Hematopoietic multipotent progenitor cell treated with erythropoietin and hydrocortisone succinate and interleukin-3 and kit ligand, for 8 days (in vitro differentiated cells): ENCODE data around the gene SLC25A34.

Experiments
- DNase-seq: peaks from one replicate; pipeline ENCODE4 v3.0.0-alpha.2; 2015

The SLC25A34 gene

DNA sequence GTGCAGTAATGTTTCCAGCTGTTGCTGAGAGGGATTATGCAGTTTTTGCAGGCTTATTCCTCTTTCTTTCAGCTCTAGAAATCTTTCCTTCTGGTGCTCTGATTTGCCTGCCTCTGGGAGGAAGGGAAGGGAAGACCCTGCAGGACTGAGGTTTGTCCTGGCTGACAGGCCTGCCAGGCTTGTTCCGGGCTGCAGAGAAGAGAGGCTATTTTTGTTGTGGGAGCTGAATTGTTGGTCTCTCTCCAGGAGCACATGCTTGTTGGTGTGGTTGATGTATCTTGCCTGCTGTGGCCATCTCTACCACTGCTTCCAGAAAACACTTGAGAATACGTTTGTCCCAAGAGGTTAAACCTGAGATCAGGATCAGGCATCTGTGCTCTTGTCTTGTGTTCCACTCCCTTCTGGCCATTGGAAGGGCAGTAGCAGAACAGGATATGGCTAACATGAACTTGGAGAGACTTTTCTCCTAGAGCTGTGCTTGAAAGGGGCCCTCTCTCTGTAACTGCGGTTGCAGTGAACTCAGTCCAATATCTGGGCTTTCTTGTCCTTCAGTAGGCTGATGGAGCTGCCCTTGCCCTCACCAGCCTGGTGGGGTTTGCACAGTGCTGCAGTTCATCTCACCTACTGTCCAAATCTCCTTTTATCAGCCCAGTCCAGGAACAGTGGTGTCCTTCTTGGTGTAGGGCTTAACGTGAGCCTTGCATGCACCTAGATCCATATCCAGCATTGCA lies 21.5 kb upstream of the SLC25A34 start:
- DNase-seq = no peak

DNA sequence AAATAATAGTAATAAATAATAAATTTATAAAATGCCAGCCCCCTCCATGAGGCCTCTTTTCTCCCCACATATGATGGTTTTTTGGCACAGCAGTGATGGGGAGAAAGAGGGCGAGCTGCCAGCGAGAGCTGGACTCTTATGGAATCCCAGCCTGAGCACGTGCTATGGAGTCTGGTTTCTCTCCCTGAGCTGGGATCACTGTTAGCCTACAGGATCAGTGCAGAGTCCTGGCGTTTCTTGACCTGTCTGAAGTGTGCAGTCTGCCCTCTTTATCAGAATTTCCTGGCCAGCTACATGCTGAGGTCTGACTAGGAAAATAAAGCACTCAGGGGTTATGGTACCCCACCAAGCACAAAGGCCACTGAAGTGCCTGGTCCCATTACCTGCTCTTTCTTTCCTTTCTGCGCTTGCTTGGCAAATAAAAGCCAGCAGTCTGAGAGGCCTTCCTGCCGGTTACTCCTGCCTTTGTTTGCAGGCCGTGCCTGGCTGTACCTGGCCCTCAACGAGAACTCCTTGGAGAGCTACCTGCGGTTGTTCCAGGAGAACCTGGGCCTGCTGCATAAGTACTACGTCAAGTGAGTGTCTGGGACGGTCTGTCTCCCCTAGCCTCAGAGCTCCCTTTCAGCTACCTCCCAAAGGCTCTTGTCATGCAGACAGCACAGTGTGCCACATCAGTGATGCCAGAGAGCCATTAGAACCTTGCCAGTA lies 18.5 kb upstream of the SLC25A34 start:
- no peak for DNase-seq

DNA sequence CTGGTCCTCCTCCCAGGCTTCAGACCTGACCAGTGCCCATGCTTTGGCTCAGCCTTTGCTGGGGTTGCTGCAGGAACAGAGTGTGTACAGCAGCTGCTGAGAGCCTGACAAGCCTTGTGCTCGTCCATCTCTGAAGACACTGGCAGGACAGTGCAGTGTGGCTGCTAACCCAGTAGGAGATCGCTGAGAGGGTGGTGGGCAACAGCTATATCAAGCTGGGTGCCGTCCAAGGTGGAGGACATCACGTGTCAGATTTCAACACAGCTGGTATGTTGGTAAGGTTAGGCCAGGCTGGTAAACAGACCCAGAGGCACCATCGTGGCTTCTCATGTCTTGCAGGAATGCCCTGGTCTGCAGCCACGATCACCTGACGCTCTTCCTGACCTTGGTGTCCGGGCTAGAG lies 17.9 kb upstream of the SLC25A34 start:
- DNase-seq = no peak

DNA sequence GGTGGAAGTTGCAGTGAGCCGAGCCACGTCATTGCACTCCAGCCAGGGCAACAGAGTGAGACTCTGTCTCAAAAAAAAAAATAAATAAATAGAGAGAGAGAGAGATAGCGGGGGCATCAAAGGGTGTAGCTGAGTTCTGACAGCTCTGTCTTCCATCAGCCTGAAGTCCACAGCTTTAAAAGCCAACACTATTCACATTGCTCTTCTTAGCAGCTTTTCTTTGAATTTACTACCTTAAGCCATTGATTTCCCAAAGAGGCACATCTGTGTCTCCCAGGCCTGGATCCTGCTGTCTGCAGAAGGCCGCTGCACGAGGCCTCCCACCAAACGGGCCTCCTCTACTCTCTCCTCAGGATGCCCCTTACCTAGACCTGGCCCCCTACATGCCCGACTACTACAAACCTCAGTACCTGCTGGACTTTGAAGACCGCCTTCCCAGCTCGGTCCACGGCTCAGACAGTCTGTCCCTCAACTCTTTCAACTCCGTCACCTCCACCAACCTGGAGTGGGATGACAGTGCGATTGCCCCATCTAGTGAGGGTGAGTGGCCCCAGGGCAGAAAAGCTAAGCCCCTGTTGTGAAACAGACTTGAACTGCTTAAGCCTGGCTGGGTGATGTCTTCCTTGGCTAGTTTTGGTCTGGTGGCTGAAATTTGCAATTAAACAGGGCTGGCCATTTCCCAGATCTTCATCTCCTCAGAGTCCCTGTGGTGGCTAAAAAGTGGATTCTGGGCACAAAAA lies 16.5 kb upstream of the SLC25A34 start:
- DNase-seq = no peak

DNA sequence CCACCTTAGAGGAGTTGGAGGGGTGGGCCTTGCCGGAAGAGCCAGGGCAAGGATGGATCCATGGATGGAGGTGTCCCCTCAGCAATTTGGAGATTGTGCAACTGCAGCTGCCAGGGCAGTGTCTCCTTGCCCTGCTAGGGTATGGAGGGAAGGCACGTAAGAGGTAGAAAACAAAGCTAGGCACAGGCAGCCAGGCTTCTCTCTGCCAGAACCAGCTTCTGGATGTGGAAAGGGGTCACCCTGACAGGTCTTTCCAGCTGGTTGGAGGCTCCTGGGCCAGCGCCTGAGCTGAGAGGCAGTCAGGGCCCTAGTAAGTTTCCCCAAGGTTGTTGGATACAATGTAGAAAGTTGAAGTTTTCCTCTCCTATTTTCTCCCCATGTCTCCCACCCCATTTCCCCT lies 15.2 kb upstream of the SLC25A34 start:
- no peak for DNase-seq

DNA sequence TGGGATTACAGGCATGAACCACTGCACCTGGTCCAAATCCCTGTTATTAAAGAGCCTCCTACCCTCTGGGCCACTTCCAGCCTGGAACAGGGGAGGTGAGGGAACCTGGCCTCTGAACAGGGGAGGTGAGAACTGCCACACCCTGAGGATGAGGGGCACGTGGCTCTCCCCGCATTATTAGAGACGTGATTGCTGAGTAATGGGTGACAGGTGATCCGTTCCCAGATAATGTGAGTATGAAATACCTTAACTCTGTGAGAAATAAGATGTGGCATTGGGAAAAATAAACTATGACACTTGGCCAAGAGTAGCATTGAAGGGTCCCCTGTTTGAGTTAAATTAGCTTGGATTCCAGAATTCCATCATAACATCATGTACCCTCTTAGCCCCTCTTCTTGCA lies 13.6 kb upstream of the SLC25A34 start:
- no peak for DNase-seq

DNA sequence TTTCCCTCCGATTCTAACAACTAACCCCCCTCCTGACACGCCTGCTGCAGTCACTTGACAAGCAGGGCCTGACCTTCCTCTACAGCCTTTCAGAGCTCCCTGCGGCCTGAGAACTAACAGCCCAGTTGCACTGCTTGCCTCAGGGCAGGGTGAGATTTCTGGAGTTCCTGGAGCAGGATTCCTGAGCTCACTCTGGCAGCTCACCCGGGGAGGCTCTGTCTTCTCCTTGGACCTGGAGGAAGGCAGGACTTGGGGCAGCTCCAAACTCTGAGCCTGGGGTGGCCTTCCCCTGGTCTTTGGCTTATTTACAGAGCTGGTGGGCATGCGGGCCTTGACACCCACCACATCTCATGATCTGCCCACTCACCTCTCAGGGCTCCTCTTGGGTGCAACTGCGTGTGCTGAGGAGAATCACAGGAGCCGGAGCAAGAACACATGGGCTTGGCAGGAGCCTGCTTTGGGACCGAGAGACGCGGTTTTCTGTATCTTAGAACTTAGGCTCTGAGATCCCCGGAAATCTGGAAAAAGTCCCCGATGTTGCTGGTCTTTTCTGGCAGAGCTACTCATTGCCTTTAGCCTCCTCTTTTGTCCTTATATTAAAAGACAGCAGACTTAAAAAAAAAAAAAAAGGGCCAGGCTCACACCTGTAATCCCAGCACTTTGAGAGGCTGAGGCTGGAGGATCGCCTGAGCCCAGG lies 13.1 kb upstream of the SLC25A34 start:
- no peak for DNase-seq

DNA sequence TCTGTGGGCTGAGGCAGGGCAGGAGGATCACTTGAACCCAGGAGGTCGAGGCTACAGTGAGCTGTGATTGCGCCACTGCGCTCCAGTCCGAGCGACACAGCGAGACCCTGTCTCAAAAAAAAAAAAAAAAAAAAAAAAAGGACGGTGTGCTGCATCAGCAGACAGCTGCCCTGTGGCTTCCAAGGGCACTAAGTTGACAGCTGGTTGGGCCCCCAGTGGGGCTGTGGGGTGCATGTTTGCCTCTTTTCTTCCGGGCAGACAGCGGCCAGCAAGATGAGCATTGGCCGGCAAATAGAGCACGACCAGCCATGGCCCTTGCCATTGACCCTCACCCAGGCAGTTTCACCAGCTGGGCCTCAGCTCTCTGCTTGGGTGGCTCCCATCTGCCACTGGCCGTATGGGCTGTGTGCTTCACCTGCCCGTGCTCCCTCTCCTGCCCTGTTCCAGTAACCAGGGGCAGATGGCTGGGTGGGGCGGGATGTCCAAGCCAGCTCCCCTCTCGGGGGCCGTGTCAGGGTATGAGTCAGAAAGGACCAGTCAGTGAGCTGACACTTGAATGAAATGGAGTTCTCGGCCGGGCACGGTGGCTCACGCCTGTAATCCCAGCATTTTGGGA lies 12.3 kb upstream of the SLC25A34 start:
- no peak for DNase-seq

DNA sequence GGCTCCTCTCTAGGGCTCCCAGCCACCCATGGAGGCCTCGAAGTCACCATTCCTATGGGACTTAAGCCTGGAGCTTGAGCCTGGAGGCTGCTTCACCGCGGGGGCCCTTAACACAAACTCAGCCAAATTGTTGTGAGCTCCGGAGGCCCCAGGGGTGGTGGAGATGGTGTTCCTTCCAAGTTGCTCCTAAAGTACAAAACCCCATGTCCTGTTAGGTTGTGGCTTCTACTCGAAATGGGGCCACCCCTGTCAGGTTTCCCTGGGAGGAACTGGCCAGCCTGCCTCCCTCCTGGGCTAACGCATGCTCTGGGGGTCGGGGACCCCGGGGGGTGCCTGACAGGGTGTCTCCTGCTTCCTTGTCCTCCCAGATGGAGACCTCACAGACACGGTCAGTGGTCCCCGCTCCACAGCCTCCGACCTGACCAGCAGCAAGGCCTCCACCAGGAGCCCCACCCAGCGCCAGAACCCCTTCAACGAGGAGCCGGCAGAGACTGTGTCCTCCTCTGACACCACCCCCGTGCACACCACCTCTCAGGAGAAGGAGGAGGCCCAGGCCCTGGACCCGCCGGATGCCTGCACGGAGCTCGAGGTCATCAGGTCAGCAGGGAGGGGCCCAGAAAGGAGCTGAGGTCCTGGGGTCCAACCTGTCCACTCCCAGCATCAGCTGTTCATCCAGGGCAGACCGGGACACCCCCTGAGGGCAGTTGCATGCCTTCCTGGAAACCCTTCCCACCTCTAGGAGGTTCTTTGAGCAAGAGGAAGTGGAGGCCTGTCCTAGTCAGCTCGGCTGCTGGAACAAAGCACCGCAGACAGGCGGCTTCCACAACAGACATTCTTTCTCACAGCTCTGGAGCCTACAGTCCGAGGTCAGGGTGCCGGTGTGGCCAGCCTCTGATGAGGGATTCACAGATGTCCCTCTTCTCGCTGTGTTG lies 10.8 kb upstream of the SLC25A34 start:
- no peak for DNase-seq

DNA sequence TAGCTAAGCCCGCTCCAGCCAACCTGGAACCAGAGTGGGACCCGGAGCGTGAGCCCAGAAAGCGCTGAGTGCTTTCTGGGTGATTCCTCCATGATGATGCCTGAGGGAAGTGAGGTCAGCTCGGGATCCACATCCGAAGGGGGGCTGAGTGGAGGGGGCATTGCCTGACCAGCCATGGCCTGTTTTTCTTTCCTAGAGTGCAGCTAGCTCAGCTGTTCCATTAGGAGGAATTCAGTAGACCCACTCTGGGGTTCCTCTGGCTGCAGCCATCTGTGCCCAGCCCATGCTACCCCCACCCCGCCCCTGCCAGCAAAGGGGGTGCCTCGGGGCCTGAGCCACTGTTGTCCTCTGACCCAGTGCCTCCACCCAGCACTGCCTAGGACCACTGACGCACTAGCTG lies 9.6 kb upstream of the SLC25A34 start:
- no peak for DNase-seq

DNA sequence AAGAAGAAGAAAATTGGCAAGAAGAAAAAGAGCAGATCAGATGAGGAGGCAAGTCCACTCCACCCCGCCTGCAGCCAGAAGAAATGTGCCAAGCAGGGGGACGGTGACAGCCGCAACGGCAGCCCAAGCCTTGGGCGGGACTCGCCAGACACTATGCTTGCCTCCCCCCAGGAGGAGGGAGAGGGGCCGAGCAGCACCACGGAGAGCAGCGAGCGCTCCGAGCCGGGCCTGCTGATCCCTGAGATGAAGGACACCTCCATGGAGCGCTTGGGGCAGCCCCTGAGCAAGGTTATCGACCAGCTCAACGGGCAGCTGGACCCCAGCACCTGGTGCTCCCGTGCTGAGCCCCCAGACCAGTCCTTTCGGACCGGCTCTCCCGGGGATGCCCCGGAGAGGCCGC lies 9.0 kb upstream of the SLC25A34 start:
- no peak for DNase-seq

DNA sequence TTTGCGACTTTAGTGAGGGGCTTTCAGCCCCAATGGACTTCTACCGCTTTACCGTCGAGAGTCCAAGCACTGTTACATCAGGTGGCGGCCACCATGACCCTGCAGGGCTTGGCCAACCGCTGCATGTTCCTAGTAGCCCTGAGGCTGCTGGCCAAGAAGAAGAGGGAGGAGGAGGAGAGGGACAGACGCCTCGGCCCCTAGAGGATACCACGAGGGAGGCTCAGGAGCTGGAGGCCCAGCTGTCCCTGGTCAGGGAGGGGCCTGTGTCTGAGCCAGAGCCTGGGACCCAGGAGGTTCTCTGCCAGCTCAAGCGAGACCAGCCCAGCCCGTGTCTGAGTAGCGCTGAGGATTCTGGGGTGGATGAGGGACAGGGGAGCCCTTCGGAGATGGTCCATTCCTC lies 8.6 kb upstream of the SLC25A34 start:
- DNase-seq = no peak

DNA sequence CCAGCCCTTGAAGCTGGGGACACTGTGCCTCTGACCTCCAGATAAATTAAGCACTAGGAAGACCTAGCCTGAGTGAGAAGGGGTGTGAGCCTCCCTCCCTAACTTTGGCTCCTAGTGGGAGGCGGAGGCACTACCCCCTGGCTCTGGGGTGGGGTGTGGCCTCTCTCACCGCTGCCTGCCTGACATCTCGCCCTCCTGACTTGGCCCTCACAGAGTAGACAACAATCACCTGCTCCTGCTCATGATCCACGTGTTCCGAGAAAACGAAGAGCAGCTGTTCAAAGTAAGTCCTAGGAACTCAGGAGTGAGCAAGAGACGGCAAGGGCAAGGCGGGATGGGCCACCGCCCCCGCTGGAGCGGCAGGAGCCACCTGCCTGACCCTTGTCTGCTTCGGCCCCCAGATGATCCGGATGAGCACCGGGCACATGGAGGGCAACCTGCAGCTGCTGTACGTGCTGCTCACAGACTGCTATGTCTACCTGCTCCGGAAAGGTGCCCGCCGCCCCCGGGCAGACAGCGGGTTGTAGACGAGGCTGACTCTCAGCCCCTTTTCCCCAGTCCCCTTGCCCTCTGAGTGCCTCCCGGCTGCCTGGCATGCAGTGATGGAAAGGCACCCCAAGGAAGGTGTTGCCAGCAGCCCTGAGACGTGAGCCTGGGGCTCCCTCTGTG lies 8.1 kb upstream of the SLC25A34 start:
- DNase-seq = no peak

DNA sequence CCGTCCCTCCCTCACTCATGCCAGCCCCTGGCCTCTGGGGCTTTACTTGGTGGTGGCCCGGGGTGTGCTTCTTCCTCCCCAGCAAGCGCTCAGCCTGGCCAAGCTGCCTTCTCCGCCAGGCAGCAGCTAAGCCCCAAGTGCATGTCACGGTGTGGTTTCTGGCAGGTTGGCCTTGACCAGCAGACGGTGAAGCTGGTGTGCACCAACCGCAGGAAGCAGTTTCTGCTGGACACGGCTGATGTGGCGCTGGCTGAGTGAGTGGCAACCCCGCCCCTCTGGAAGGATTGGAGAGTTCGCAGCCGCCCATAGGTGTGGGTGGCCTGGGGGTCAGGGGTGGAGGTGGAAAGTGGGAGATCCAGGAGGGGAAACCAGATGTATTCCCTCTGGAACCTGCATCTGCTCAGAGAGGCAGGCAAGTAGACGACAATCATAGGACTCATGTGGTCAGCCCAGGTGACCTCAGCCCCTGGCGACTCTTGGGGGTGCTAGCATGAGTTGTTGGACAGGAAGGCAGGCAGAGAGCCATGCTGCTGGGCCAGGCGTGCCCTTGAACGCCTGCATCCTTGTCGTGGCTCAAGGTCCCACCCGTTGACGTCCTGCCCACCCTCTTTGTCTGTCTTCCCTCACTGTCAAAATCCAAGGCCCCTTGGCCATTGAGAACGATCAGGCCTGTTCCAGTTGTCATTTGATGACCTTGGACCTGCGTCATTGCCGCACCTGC lies 7.0 kb upstream of the SLC25A34 start:
- DNase-seq = no peak

DNA sequence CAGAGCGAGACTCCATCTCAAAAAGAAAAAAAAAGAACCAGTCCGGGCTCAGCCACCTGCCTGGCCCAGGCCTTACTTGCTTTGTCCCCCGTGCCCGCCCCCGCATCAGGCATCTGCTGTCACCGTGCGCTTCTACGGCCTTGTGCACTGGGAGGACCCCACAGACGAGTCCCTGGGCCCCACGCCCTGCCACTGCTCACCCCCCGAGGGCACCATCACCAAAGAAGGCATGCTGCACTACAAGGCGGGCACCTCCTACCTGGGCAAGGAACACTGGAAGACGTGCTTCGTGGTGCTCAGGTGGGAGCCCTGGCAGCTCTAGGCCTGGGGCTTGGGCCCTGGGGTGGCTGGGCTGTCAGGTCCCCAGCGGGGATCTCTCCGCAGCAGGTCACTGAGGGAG lies 5.6 kb upstream of the SLC25A34 start:
- no peak for DNase-seq

DNA sequence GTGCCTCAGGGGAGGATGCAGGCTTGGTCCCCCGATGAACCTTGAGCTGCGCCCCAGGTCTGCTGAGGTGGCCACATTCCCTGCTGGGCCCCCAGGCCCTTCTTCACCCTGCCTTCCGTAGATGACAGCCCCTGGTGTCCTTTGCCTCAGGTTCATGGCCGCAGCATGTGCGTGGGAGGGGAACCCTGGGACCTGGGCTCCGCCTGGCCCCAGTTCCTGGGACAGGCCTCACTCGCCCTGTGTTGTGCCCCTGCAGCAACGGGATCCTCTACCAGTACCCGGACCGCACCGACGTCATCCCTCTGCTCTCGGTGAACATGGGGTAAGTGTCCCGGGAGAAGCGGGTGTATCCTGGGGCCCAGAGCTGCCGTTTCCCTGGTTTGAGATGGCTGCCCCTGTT lies 5.1 kb upstream of the SLC25A34 start:
- DNase-seq = no peak

DNA sequence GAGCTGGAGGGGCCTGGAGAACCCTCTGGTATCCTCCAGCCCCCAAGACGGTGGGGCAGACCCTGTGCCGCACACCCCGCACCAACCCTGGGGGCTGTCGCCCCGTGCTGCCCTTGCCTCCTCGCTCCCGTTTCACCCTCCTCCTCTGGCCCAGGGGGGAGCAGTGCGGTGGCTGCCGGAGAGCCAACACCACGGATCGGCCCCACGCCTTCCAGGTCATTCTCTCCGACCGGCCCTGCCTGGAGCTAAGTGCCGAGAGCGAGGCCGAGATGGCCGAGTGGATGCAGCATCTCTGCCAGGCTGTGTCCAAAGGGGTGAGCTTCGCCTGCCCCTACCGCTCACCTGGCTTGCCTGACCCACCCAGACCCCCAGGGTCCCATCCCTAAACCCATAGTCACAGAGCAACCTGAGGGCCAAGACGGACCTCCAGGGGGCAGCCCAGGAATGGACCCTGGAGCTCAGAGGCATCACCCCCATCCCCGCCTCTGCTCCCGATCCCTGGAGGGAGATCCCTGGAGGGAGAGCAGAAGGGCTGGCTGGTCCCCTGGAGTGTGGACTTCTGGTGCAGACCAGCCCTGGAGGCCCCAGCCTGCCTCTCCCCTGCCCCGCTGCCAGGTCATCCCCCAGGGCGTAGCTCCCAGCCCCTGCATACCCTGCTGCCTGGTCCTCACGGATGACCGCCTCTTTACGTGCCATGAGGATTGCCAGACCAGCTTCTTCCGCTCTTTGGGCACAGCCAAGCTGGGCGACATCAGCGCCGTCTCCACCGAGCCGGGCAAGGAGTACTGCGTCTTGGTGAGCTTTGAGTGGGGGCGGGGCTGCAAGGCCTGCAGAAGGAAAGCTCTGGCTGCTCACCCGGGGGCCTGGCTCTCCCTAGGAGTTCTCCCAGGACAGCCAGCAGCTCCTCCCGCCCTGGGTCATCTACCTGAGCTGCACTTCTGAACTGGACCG lies 4.0 kb upstream of the SLC25A34 start:
- DNase-seq = no peak

DNA sequence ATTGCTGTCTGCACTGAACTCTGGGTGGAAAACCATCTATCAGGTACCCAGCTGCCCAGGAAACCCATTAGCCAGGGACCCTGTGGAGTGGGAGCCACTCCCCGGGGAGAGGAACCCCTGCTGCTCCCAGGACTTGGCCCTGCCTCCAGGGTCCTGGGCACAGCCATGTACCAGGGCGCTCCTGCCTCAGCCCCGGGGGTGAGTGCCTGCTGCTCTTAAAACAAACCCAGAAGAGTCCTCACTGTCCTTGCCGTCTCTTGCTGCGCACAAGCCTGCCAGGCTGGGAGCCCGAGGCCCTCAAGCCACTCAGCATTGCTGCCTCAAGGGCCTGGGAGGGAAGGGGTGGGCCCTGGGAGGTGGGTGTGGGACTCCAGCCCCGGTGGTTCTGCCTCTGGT lies 3.4 kb upstream of the SLC25A34 start:
- no peak for DNase-seq

DNA sequence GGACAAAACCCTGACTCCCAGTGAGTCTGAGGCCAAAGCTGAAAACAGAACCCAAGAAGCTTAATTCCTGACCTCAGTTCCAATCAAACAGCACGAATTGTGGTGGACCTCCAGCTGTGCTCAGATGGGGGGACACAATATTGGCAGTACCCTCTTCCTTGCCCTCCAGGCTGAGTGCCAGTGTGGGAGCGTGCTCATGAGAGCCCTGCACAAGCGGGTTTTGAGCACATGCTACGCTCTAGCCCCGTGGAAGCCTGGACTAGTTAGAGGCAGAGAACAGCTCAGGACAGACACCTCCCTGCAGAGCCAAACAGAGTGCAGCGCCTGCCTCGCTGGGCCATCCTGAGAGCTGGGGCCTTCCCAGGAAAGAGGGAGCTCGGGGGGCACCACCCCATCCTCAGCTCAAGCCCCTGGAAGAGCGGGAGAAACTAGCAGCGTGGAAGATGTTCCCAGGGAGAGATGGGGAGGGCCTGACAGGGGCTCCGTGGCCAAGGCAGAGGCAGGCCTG lies 2.8 kb upstream of the SLC25A34 start:
- no peak for DNase-seq
